ENCODE results near the gene TRIM40.
A peak's percentile ranks its signal among the peaks of the same experiment; 100 is the strongest.
"Not testable (repeated sequence)": the region's sequence is repeated elsewhere in the genome, so short reads cannot be mapped to it uniquely, and the experiment has no call there.

Gene TRIM40

GRCh38 chr6:30113003-30113759, 22.8 kb upstream of the TRIM40 start, which contains the start of gene TRIM31:
TSS of gene TRIM31 (minus strand) at chr6:30113090. CDS start at chr6:30112805, 285 bp downstream.
- DNase-seq (ENCODE audit: low spot score), result no peak

- no peak for DNase-seq (ENCODE audit: low spot score)
Observed at GRCh38 chr6:30113841-30114240, 22.1 kb upstream of the TRIM40 start.

- no peak for DNase-seq (ENCODE audit: low spot score)
Observed at GRCh38 chr6:30116724-30117123, 19.2 kb upstream of the TRIM40 start.

- not testable (repeated sequence) for DNase-seq (ENCODE audit: low spot score)
Observed at GRCh38 chr6:30118691-30119090, 17.2 kb upstream of the TRIM40 start.

- no peak for DNase-seq (ENCODE audit: low spot score)
Observed at GRCh38 chr6:30121446-30122366, 14.2 kb upstream of the TRIM40 start.

GRCh38 chr6:30122515-30122914, 13.4 kb upstream of the TRIM40 start:
- DNase-seq (ENCODE audit: low spot score), result no peak

GRCh38 chr6:30127238-30128093, 8.5 kb upstream of the TRIM40 start:
- no peak for DNase-seq (ENCODE audit: low spot score)

- DNase-seq (ENCODE audit: low spot score), result no peak
Observed at GRCh38 chr6:30129265-30130178, 6.4 kb upstream of the TRIM40 start.

- DNase-seq (ENCODE audit: low spot score), result no peak
Observed at GRCh38 chr6:30130179-30130679, 5.7 kb upstream of the TRIM40 start.

GRCh38 chr6:30130887-30131862, 4.8 kb upstream of the TRIM40 start:
- peak; percentile 82 for DNase-seq (ENCODE audit: low spot score)

GRCh38 chr6:30131947-30132497, 3.9 kb upstream of the TRIM40 start:
- no peak for DNase-seq (ENCODE audit: low spot score)

GRCh38 chr6:30135147-30135546, 793 bp upstream of the TRIM40 start:
- no peak for DNase-seq (ENCODE audit: low spot score)

- DNase-seq (ENCODE audit: low spot score), result no peak
Observed at GRCh38 chr6:30136570-30137286, 788 bp downstream of the TRIM40 start.

- not testable (repeated sequence) for DNase-seq (ENCODE audit: low spot score)
Observed at GRCh38 chr6:30140240-30140639, 4.3 kb downstream of the TRIM40 start.

- DNase-seq (ENCODE audit: low spot score), result no peak
Observed at GRCh38 chr6:30142665-30143064, 6.7 kb downstream of the TRIM40 start.

- no peak for DNase-seq (ENCODE audit: low spot score)
Observed at GRCh38 chr6:30143780-30144179, 7.8 kb downstream of the TRIM40 start.

- no peak for DNase-seq (ENCODE audit: low spot score)
Observed at GRCh38 chr6:30144811-30145210, 8.9 kb downstream of the TRIM40 start.

GRCh38 chr6:30145818-30146217, 9.9 kb downstream of the TRIM40 start:
- DNase-seq (ENCODE audit: low spot score), result no peak

GRCh38 chr6:30147096-30147495, 11.2 kb downstream of the TRIM40 start:
- DNase-seq (ENCODE audit: low spot score), result no peak
